ENCODE data around the gene STH.
"Not testable (repeated sequence)": the region's sequence is repeated elsewhere in the genome, so short reads cannot be mapped to it uniquely, and the experiment has no call there.

Gene STH

GRCh38 chr17:45953561-45953960, 45.5 kb upstream of the STH start:
- DNase-seq (ENCODE audit: low spot score) = no peak
- no peak for TF ChIP-seq CTCF (IDR thresholded peaks at IDR 0.05; ENCODE audit: borderline replicate concordance, control extremely low read depth, extremely low read depth, insufficient read depth, missing control alignments)
- in situ Hi-C loops (cut with MboI; ENCODE audit: low sequenced_read_pairs, unreplicated experiment) = no loop called here

- DNase-seq (ENCODE audit: low spot score) = no peak
- in situ Hi-C loops (cut with MboI; ENCODE audit: low sequenced_read_pairs, unreplicated experiment) = no loop called here
Measured at GRCh38 chr17:45954914-45955313, 44.1 kb upstream of the STH start.

GRCh38 chr17:45955326-45955725, 43.7 kb upstream of the STH start:
- in situ Hi-C loops (cut with MboI; ENCODE audit: low sequenced_read_pairs, unreplicated experiment) = no loop called here
- no peak for DNase-seq (ENCODE audit: low spot score)
- no peak for TF ChIP-seq CTCF (IDR thresholded peaks at IDR 0.05; ENCODE audit: borderline replicate concordance, control extremely low read depth, extremely low read depth, insufficient read depth, missing control alignments)

More at GRCh38 chr17:45954914-45955313, 44.1 kb upstream of the STH start:
- no peak for TF ChIP-seq CTCF (IDR thresholded peaks at IDR 0.05; ENCODE audit: borderline replicate concordance, control extremely low read depth, extremely low read depth, insufficient read depth, missing control alignments)

- DNase-seq (ENCODE audit: low spot score) = no peak
- TF ChIP-seq CTCF (IDR thresholded peaks at IDR 0.05; ENCODE audit: borderline replicate concordance, control extremely low read depth, extremely low read depth, insufficient read depth, missing control alignments) = no peak
- in situ Hi-C loops (cut with MboI; ENCODE audit: low sequenced_read_pairs, unreplicated experiment) = no loop called here
Measured at GRCh38 chr17:45956090-45956489, 43.0 kb upstream of the STH start.

GRCh38 chr17:45956746-45957145, 42.3 kb upstream of the STH start:
- DNase-seq (ENCODE audit: low spot score); in situ Hi-C loops (cut with MboI; ENCODE audit: low sequenced_read_pairs, unreplicated experiment): not testable (repeated sequence)

- no peak for TF ChIP-seq CTCF (IDR thresholded peaks at IDR 0.05; ENCODE audit: borderline replicate concordance, control extremely low read depth, extremely low read depth, insufficient read depth, missing control alignments)
- in situ Hi-C loops (cut with MboI; ENCODE audit: low sequenced_read_pairs, unreplicated experiment) = no loop called here
- no peak for DNase-seq (ENCODE audit: low spot score)
Measured at GRCh38 chr17:45958307-45958706, 40.7 kb upstream of the STH start.

GRCh38 chr17:45958994-45959665, 39.9 kb upstream of the STH start:
- DNase-seq (ENCODE audit: low spot score) = no peak
- in situ Hi-C loops (cut with MboI; ENCODE audit: low sequenced_read_pairs, unreplicated experiment) = no loop called here

More at GRCh38 chr17:45958994-45959665, 39.9 kb upstream of the STH start:
- TF ChIP-seq CTCF (IDR thresholded peaks at IDR 0.05; ENCODE audit: borderline replicate concordance, control extremely low read depth, extremely low read depth, insufficient read depth, missing control alignments) = no peak

All from GM13976 (cell line).